SK-N-SH (cell line): ENCODE data around the gene DCANP1.

Experiments used
- CTCF ChIP-seq: fragments of 200-600 bp; sonication (generic); IDR thresholded peaks from 2 replicates; pipeline ENCODE4 v1.6.1; 2017; ENCODE audit warnings: antibody characterized with exemption, mild to moderate bottlenecking, moderate library complexity
- MXI1 ChIP-seq: IDR thresholded peaks from 2 replicates; pipeline ENCODE4 v1.6.1; 2012; ENCODE audit warnings: mild to moderate bottlenecking, low read depth, low read length, improper control_type of control experiment
- NFIC ChIP-seq: IDR thresholded peaks from 2 replicates; pipeline ENCODE4 v1.4.0; 2012; ENCODE audit warnings: borderline replicate concordance
- POLR2AphosphoS5 ChIP-seq: IDR thresholded peaks from 2 replicates; pipeline ENCODE4 v1.6.1; 2012; ENCODE audit warnings: low read depth, low read length
- REST ChIP-seq: IDR thresholded peaks from 2 replicates; pipeline ENCODE4 v1.6.1; 2012; ENCODE audit warnings: mild to moderate bottlenecking, low read depth, low read length, moderate library complexity
- RXRA ChIP-seq: IDR thresholded peaks from 2 replicates; pipeline ENCODE4 v1.4.0; 2012; ENCODE audit warnings: low read depth, mild to moderate bottlenecking, borderline replicate concordance
- TCF12 ChIP-seq: IDR thresholded peaks from 2 replicates; pipeline ENCODE4 v1.4.0; 2012

GRCh38 chr5:135447298-135447929, at the start of gene DCANP1:
- no peak for TF ChIP-seq NFIC
- TF ChIP-seq CTCF, result no peak
- TF ChIP-seq POLR2AphosphoS5, result no peak
- TF ChIP-seq MXI1, result no peak
- TF ChIP-seq RXRA, result no peak
- no peak for TF ChIP-seq REST
- TF ChIP-seq TCF12, result no peak
